SH-SY5Y (cell line): Measurements from ENCODE around the gene ZNRD2.

ENCODE experiments used
- GATA2 ChIP-seq: IDR thresholded peaks from 2 replicates; pipeline ENCODE4 v1.6.1; 2011; ENCODE audit warnings: mild to moderate bottlenecking, low read depth, low read length
- GATA3 ChIP-seq: IDR thresholded peaks from 2 replicates; pipeline ENCODE4 v1.6.1; 2011; ENCODE audit warnings: low read depth, mild to moderate bottlenecking, low read length, moderate library complexity

DNA sequence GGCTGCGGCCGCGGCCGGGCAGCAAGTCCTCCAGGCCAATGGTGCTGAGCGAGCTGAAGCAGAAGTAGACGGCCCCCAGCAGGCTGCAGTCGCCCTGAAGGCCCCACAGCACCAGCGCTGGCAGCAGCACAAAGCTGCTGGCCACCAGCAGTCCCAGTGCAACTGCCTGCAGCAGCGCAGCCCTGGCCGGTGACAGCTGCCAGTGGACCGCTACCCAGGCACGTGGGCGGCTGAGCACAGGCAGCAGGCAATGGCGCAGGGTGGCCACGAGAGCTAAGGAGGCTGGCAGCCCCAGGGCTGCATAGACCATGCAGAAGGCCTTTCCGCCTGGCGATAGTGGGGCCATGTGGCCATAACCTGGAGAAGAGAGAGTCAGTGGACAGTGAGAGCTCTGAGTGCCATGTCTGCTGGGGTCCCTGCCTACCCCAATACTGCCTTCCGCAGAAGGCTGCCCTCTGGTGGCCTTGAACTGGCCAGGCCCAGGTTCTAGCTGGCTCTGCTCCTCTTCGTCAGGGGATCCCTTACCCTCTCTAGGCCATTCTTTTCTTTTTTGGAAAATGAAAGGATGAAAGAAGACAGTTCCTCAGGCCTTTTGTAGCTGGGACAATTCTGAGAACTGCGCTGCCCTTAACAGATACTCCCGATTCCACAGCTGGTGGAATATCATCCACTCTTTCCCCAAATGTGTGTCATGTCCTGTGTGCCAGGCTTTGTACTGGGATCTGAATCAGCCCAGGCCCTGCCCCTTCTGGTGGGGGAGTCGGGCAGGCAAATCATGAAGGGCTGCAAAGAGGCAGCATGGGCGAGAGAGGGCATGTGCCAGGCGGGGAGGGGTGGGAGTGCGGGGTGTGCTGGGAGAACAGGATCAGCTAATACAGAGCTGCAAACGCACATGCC, 23.5 kb downstream of the ZNRD2 start:
- TF ChIP-seq GATA3 = no peak
- TF ChIP-seq GATA2 = no peak
